HUES48 (cell line): Measurements from ENCODE around the gene SPTBN2.

Experiments used
- H3K27ac ChIP-seq: one replicate; pipeline ENCODE4 v1.7.0; 2013; ENCODE audit warnings: low read depth, low read length, inconsistent platforms
- H3K27me3 ChIP-seq: 2 replicates; pipeline ENCODE4 v1.6.1; 2013; ENCODE audit warnings: mild to moderate bottlenecking, low read length; ENCODE audit not compliant: control insufficient read depth, insufficient read depth
- H3K36me3 ChIP-seq: 2 replicates; pipeline ENCODE4 v1.6.1; 2013; ENCODE audit warnings: low read length; ENCODE audit not compliant: control insufficient read depth, insufficient read depth
- H3K4me1 ChIP-seq: 2 replicates; pipeline ENCODE4 v1.6.1; 2013; ENCODE audit warnings: mild to moderate bottlenecking, low read length; ENCODE audit not compliant: control insufficient read depth, insufficient read depth
- H3K4me3 ChIP-seq: 2 replicates; pipeline ENCODE4 v1.5.1; 2013; ENCODE audit warnings: mild to moderate bottlenecking, low read depth, low read length
- H3K9ac ChIP-seq: 2 replicates; pipeline ENCODE4 v1.6.1; 2013; ENCODE audit warnings: mild to moderate bottlenecking, low read depth, low read length, moderate library complexity
- H3K9me3 ChIP-seq: 2 replicates; pipeline ENCODE4 v1.6.1; 2013; ENCODE audit warnings: low read length; ENCODE audit not compliant: control insufficient read depth, insufficient read depth

The SPTBN2 gene

DNA sequence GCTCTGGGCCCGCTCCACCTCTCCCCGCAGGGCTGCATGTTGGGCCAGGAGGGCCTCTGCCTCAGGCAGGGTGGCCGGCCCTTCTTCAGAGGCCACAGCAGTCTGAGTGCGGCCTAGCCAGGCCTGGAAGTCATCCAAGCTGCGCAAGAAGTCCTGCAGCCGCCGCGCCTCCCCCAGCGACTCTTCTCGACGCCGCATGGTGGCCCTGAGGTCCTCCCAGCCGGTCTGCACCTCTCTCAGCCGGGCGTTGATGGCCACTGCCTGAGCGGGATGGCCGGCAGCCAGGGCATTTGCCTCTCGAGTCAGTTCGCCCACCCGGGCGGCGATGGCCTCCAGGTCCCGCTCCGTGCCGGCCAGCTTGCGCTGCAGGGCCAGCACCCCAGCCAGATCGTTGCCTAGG is 28.3 kb downstream of the SPTBN2 start:
- peaks cover 82% of the 10 kb centered on the region for H3K36me3 ChIP-seq
- H3K9me3 ChIP-seq: no peaks in the 10 kb centered on the region
- no peak overlapping the region for H3K4me3 ChIP-seq
- no peaks in the 10 kb centered on the region for H3K27me3 ChIP-seq
- H3K4me1 ChIP-seq: no peaks in the 10 kb centered on the region
- no peak overlapping the region for H3K9ac ChIP-seq
- H3K27ac ChIP-seq: no peak overlapping the region

DNA sequence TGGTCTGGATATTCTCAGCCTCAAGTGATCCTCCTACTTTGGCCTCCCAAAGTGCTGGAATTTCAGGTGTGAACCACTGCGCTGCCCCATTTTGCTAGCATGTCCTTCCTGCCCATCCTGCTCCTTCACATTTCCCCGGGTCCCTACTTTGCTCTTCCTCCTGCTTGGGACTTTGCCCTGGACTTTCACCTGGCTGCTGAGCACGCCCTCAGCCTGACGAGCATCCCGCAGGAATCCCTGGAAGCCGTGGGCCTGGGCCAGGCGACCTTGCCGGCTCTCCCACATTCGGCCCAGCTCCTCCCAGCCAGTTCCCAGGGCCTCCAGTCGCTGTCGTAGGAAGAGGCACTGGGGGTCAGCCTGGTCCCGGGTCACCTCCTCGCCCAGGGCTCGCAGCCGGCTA is 28.7 kb downstream of the SPTBN2 start:
- H3K9ac ChIP-seq: no peak overlapping the region
- H3K36me3 ChIP-seq: peaks cover 81% of the 10 kb centered on the region
- H3K27ac ChIP-seq: no peak overlapping the region
- H3K4me3 ChIP-seq: no peak overlapping the region
- H3K27me3 ChIP-seq: no peaks in the 10 kb centered on the region
- no peaks in the 10 kb centered on the region for H3K4me1 ChIP-seq
- no peaks in the 10 kb centered on the region for H3K9me3 ChIP-seq

DNA sequence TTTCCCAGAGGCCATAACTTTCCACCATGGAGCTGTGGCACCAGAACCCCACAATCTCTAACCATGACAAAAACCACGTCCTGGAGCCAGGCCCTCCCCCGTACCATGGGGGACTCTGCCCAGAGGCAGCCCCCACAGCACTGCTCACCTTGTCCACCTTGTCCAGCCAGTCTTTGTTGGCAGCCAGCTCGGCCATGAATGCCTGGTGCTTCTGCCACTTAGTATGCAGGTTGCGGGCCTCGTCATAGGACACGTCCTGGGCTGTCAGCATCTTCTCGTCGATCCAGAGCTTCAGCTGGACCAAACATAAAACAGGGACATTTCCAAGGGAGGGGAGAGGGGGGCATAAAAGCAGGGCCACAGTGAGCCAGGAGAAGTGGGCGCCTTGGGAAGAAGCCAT is 30.5 kb downstream of the SPTBN2 start:
- no peak overlapping the region for H3K9ac ChIP-seq
- H3K27ac ChIP-seq: no peak overlapping the region
- no peaks in the 10 kb centered on the region for H3K9me3 ChIP-seq
- H3K36me3 ChIP-seq: peaks cover 80% of the 10 kb centered on the region
- no peaks in the 10 kb centered on the region for H3K4me1 ChIP-seq
- no peaks in the 10 kb centered on the region for H3K27me3 ChIP-seq
- no peak overlapping the region for H3K4me3 ChIP-seq

DNA sequence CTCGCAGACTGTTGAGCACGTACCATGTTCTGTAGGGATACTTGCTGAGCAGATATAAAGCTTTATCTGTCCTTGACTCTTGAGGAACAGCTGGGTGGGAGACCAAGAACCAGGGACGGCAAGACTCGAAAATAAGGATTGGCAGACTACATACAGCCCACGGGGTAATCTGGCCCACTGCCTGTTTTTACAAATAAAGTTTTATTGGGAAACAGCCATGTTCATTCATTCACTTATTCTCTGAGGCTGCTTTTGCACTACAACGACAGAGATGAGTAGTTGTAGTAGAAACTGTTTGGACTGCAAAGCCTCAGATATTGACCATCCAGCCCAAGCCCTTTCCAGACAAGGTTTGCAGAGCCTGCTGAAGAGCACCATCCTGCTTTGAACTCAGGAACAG is 31.0 kb downstream of the SPTBN2 start:
- Histone ChIP-seq H3K4me3 (no peak overlapping the region), H3K9me3 (no peaks in the 10 kb centered on the region), H3K36me3 (peaks cover 85% of the 10 kb centered on the region), H3K9ac (no peak overlapping the region), H3K4me1 (no peaks in the 10 kb centered on the region), H3K27ac (no peak overlapping the region), H3K27me3 (no peaks in the 10 kb centered on the region)

DNA sequence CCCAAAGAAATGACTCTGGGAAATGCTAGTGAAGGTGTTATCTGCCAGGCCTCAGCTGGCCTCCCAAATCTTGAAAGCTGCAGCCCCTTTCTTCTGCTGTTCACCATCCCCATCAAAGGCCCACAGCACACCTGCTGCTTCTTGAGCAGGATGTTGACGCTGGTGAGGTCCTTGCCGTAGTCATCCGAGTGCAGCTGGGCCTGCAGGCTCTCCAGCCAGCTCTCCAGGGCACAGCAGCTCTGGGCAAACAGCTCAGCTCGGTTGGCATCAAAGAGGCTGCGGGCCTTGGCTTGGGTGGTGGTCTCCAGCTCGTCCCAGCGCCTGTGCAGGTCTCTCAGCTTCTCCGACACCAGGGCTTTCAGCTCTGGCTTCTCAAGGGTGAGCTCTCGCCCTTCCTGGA is 32.9 kb downstream of the SPTBN2 start:
- peaks cover 91% of the 10 kb centered on the region for H3K36me3 ChIP-seq
- no peak overlapping the region for H3K9ac ChIP-seq
- H3K9me3 ChIP-seq: no peaks in the 10 kb centered on the region
- no peaks in the 10 kb centered on the region for H3K4me1 ChIP-seq
- H3K4me3 ChIP-seq: no peak overlapping the region
- no peak overlapping the region for H3K27ac ChIP-seq
- no peaks in the 10 kb centered on the region for H3K27me3 ChIP-seq

DNA sequence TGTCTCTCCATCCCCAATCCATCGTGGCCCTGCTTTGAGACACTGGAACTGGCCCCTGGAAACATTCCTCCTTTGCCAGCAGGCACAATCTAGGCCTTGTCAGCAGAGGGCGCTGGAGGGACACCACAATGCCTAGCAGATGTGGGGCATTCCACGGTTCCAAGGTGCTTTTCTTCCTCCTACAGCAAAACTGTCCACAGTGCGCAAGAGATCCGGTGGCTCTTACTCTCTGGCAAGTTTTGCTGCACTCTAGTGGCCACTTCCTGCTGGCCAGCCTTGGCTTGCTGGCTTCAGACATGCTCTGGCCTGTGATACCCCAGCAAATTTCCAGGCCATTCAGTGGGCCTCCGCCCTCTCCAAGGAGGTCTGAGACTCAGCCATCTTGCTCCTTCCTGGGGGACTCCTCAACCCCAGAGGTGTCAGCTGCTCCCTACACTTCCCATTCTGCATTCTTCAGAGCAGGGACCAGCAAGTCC is 34.2 kb downstream of the SPTBN2 start:
- H3K27ac ChIP-seq: peak overlapping the region; percentile 7
- no peaks in the 10 kb centered on the region for H3K9me3 ChIP-seq
- H3K4me3 ChIP-seq: no peak overlapping the region
- peaks cover 89% of the 10 kb centered on the region for H3K36me3 ChIP-seq
- no peaks in the 10 kb centered on the region for H3K4me1 ChIP-seq
- H3K27me3 ChIP-seq: no peaks in the 10 kb centered on the region
- H3K9ac ChIP-seq: no peak overlapping the region

DNA sequence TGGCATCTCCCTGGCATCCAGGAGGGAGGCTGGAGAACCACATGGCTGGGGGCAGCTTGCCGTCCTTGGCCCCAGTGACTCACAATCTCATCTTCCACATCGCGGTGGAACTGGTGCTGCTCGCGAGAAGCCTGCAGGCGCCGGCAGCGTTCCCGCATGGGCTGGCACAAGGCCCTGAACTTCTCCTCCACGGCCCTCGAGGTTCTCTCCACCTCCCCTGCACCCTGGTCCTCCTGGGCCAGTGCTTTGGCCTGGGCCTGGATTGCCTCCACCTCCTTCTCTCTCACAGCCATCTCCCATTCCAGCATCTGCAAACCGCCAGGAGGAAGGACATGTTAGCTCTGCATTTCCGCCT is 35.0 kb downstream of the SPTBN2 start:
- Histone ChIP-seq H3K27me3 (no peaks in the 10 kb centered on the region), H3K9me3 (no peaks in the 10 kb centered on the region), H3K9ac (no peak overlapping the region), H3K36me3 (peaks cover 87% of the 10 kb centered on the region), H3K27ac (no peak overlapping the region), H3K4me3 (no peak overlapping the region), H3K4me1 (no peaks in the 10 kb centered on the region)

DNA sequence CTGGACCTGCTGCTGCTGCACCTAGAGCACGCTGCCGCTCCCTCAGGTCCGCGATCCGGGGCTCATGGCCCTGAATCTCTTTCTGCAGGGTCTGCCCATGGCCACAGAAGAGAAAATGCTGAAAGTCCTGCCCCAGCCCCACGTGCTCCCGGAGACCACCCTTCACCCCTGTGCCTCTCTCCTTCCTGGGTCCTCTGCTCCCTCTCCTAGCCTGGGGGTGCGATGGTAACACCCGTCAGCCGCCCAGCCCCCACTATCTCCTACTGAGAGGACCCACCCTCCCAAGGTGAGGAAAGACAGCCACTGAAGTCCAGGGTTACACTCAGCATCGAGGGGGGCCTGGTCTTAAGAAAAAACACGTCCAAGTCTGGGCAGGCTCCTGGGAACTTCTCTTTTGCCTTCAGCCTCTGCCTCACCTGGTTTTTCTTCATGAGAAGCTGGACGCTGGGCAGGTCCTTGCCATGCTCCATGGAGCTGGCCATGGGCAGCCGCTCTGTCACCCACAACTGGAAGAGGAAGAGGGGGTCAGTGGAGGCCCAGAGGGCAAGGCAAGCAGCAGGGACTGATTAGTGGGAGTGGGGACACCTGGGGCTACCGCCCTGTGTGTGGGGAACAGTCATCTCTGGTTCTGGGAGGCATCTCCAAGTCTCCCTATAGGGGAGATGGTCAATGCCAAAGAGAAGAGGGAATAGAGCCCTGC is 35.5 kb downstream of the SPTBN2 start:
- Histone ChIP-seq H3K9ac (no peak overlapping the region), H3K4me1 (no peaks in the 10 kb centered on the region), H3K4me3 (no peak overlapping the region), H3K27ac (no peak overlapping the region), H3K36me3 (peaks cover 87% of the 10 kb centered on the region), H3K9me3 (no peaks in the 10 kb centered on the region), H3K27me3 (no peaks in the 10 kb centered on the region)

DNA sequence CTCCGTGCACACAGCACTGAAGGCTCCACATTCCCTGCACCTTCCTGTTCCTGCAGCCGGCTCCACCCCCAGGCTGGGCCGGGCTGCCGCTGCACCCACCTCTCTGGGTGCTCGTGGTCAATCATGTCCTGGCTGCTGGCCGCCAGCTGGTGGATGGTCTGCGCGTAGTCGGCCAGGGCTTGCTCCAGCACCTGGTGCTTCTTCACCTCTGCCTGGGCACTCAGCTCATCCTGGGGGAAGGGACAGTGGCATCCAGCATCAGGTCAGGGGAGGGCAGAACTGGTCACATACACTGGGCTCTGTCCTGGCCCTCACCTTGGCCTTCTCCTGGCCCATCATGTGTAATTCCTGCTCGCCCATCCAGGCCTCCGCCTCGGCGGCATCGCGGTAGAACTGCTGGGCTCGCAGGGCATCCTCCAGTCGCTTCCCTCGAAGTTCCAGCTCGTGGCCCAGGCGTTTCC is 36.1 kb downstream of the SPTBN2 start:
- H3K36me3 ChIP-seq: peaks cover 87% of the 10 kb centered on the region
- no peaks in the 10 kb centered on the region for H3K27me3 ChIP-seq
- no peak overlapping the region for H3K27ac ChIP-seq
- no peaks in the 10 kb centered on the region for H3K4me1 ChIP-seq
- no peak overlapping the region for H3K4me3 ChIP-seq
- H3K9ac ChIP-seq: no peak overlapping the region
- no peaks in the 10 kb centered on the region for H3K9me3 ChIP-seq

DNA sequence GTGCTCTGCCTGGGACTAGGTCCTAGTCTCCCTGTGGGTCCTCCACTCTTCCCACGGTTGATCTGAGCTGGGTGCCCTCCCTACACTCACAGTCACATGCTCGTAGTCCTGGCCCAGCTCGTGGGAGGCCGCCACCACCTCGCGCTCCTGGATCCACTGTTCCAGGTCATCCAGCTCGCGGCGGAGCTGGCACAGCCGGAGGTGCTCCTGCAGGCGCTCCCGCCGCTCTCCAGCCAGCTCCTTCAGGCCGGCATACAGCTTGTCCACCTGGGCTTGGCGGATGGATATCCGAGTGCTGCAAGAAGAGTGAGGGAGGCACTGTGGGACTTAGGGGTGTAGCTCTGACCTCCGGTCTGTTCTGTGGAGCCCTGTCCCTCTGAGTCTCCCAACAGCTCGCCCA is 36.6 kb downstream of the SPTBN2 start:
- Histone ChIP-seq H3K27me3 (no peaks in the 10 kb centered on the region), H3K9ac (no peak overlapping the region), H3K27ac (no peak overlapping the region), H3K4me1 (no peaks in the 10 kb centered on the region), H3K9me3 (no peaks in the 10 kb centered on the region), H3K4me3 (no peak overlapping the region), H3K36me3 (peaks cover 87% of the 10 kb centered on the region)

DNA sequence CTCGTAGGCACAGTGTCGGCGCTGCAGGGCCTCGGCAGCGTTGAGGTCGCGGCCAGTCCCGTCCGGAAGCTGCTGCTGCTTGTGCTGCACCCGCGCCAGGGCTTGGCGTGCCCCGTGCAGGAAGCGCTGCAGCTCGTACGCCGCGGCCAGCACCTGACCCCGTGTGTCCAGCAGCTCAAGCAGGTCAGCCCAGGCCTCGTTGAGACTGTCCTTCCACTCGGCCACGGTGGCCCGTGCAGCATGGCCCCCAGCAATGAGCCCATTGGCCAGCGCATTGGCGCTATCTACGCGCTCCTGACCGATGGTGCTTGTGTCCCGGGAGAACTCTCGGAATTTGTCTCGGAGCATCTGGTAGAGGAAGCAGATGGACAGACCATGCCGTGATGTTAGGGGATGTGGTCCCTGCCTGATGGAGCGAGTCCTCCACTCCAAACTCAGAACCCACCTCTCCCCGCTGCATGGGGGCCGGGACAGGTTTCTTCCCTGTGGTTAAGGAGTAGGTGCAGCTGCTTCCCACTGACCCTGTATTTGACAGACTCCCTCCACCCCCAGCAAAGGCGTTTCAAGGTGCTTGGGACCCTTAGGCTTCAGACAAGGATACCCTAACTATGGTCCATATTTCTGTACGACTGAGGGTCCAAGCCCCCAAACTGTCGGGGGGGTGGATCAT is 37.6 kb downstream of the SPTBN2 start:
- H3K9me3 ChIP-seq: no peaks in the 10 kb centered on the region
- H3K27ac ChIP-seq: no peak overlapping the region
- no peak overlapping the region for H3K9ac ChIP-seq
- no peaks in the 10 kb centered on the region for H3K27me3 ChIP-seq
- H3K4me3 ChIP-seq: no peak overlapping the region
- no peaks in the 10 kb centered on the region for H3K4me1 ChIP-seq
- H3K36me3 ChIP-seq: peaks cover 88% of the 10 kb centered on the region
